AG10803 (cell line): ENCODE measurements around the gene BDNF.

Experiments
- DNase-seq: peaks from one replicate; pipeline ENCODE4 v3.0.0; 2010; ENCODE audit warnings: low read depth
- H3K4me3 ChIP-seq: 2 replicates; pipeline ENCODE4 v1.5.1; 2011; ENCODE audit warnings: mild to moderate bottlenecking, low read length, control low read depth
- CTCF ChIP-seq: conservative IDR thresholded peaks from 2 replicates; pipeline ENCODE4 v1.5.1; 2011; ENCODE audit warnings: mild to moderate bottlenecking, low read length, control low read depth, inconsistent platforms

The BDNF gene

GRCh38 chr11:27610946-27611345, 89.3 kb downstream of the BDNF start:
- no peak overlapping the region for H3K4me3 ChIP-seq
- DNase-seq, result no peak
- TF ChIP-seq CTCF, result no peak

GRCh38 chr11:27610280-27610679, 90.0 kb downstream of the BDNF start:
- no peak for DNase-seq
- TF ChIP-seq CTCF, result no peak
- no peak overlapping the region for H3K4me3 ChIP-seq

- no peak overlapping the region for H3K4me3 ChIP-seq
- TF ChIP-seq CTCF, result no peak
- no peak for DNase-seq
These were observed 91.3 kb downstream of the BDNF start for GRCh38 chr11:27608951-27609350.

- H3K4me3 ChIP-seq, result no peak overlapping the region
- TF ChIP-seq CTCF, result no peak
- DNase-seq, result no peak
These were observed 94.8 kb downstream of the BDNF start for GRCh38 chr11:27605422-27605821.
